ENCODE measurements around the gene TRIM17. TPM values are rescaled to one million over a fixed set of nuclear protein-coding genes. Genes with fewer than 3 reads are reported as not detected.

Gene TRIM17
- total RNA-seq, 1 donor from 2014 or later: 2.6 TPM

DNA sequence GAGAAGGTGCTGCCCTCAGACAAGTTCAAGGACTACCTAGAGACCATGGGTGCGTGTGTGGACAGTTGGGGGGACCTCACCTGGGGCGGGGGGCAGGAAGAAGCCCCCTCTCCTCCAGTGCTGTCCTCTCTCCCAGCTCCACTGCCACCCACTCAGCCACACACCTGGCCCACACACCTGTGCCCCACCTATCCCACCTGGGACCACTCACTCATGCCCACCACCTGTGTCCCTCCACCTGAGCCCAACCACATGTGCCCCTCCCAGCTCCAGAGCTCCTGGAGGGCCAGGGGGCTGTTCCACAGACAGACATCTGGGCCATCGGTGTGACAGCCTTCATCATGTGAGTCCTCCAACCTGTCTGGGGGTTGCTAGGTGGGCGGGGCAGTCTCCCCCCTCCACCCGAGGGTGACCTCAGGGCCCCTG is 39.0 kb downstream of the TRIM17 start:
- Histone ChIP-seq H3K9me3 (no peaks in the 10 kb centered on the region), H3K4me3 (peak overlapping the region; percentile 56), H3K27ac (no peak overlapping the region), H3K4me1 (no peaks in the 10 kb centered on the region), H3K36me3 (no peaks in the 10 kb centered on the region), H3K27me3 (no peaks in the 10 kb centered on the region)
- DNase-seq: no peak
- no peak for ATAC-seq
- intact Hi-C loops (cut with DNase I): no loop called here
- TF ChIP-seq, protein P1, sequence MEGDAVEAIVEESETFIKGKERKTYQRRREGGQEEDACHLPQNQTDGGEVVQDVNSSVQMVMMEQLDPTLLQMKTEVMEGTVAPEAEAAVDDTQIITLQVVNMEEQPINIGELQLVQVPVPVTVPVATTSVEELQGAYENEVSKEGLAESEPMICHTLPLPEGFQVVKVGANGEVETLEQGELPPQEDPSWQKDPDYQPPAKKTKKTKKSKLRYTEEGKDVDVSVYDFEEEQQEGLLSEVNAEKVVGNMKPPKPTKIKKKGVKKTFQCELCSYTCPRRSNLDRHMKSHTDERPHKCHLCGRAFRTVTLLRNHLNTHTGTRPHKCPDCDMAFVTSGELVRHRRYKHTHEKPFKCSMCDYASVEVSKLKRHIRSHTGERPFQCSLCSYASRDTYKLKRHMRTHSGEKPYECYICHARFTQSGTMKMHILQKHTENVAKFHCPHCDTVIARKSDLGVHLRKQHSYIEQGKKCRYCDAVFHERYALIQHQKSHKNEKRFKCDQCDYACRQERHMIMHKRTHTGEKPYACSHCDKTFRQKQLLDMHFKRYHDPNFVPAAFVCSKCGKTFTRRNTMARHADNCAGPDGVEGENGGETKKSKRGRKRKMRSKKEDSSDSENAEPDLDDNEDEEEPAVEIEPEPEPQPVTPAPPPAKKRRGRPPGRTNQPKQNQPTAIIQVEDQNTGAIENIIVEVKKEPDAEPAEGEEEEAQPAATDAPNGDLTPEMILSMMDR (IDR thresholded peaks at IDR 0.05): no peak

DNA sequence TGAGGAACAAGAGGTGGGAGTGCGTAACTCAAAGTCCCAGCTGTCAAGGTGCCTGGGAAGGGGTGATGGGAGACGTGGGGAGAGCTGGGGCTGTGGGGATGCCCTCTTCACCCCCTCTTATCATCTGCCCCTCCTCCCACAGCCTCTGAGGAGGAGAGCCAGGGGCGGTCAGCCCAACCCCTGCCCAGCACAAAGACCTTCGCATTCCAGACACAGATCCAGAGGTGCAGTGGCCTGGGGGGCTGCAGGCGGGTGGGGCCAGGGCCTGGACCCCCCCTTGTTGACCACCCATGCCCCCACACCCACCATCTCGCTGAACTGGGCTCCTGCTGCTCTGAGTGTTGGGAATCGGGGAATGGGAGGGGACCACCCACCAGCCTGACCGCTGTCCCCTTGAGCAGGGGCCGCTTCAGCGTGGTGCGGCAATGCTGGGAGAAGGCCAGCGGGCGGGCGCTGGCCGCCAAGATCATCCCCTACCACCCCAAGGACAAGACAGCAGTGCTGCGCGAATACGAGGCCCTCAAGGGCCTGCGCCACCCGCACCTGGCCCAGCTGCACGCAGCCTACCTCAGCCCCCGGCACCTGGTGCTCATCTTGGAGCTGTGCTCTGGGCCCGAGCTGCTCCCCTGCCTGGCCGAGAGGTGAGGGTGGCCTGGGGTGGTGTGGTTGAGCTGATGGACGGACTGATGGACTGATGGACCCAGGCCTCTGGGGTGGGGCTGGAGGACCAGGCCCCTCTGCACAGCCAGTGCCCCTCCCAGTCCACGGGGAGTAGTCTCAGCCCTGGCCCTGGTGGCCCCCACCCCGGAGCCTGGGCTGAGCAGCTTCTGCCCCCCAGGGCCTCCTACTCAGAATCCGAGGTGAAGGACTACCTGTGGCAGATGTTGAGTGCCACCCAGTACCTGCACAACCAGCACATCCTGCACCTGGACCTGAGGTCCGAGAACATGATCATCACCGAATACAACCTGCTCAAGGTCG is 39.7 kb downstream of the TRIM17 start:
- TF ChIP-seq, protein P1 (IDR thresholded peaks at IDR 0.05): no peak
- no peak overlapping the region for H3K4me3 ChIP-seq
- no peaks in the 10 kb centered on the region for H3K4me1 ChIP-seq
- no peaks in the 10 kb centered on the region for H3K36me3 ChIP-seq
- peak; percentile 63 for DNase-seq
- ATAC-seq: no peak
- intact Hi-C loops (cut with DNase I): no loop called here
- H3K9me3 ChIP-seq: no peaks in the 10 kb centered on the region
- no peaks in the 10 kb centered on the region for H3K27me3 ChIP-seq
- H3K27ac ChIP-seq: no peak overlapping the region

DNA sequence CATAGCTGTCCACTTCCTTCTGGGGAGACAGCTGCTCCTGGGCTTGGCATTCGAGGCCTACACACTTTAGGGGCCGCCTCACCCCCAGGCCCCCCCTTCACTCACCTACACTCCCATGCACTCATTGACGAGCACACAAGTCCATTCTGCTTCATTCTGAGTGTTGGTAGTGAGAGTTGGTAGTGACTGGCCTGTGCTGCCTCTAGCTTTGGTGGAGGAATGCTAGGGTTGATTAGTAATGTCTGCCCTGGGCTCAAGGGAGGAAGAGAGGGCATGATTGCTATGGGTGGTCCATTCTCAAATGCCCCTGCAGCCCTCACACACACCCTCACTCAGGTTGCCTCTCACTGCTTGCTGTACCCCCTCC is 40.4 kb downstream of the TRIM17 start:
- no peaks in the 10 kb centered on the region for H3K27me3 ChIP-seq
- no peaks in the 10 kb centered on the region for H3K9me3 ChIP-seq
- TF ChIP-seq, protein P1 (IDR thresholded peaks at IDR 0.05): no peak
- intact Hi-C loops (cut with DNase I): no loop called here
- no peak overlapping the region for H3K27ac ChIP-seq
- DNase-seq (no peak), ATAC-seq (no peak)
- H3K4me1 ChIP-seq: no peaks in the 10 kb centered on the region
- H3K36me3 ChIP-seq: no peaks in the 10 kb centered on the region
- H3K4me3 ChIP-seq: no peak overlapping the region

DNA sequence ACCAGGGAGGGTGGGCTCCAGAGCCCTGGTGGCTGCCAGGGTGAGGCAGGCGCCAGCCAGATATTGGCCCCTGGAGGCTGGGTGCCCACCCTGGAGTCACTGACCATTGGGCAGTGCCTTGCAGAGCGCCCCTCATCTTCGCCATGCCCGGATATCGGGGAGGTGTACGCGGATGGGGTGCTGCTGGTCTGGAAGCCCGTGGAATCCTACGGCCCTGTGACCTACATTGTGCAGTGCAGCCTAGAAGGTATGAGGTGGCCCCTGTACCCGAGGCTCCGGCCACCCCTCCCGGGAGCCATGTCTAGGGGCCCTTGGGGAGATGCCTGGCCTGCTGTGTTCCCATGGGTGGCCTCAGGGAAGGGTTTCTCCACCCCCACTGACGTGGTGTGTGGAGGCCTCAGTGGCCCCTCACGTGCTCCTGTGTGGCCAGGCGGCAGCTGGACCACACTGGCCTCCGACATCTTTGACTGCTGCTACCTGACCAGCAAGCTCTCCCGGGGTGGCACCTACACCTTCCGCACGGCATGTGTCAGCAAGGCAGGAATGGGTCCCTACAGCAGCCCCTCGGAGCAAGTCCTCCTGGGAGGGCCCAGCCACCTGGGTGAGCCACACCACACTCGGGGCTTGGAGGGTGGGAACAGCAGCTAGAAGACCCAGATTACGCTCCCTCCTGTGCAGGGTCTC is 40.9 kb downstream of the TRIM17 start:
- DNase-seq: peak; percentile 64
- H3K36me3 ChIP-seq: no peaks in the 10 kb centered on the region
- no peaks in the 10 kb centered on the region for H3K27me3 ChIP-seq
- intact Hi-C loops (cut with DNase I): no loop called here
- no peak for ATAC-seq
- H3K4me1 ChIP-seq: no peaks in the 10 kb centered on the region
- TF ChIP-seq, protein P1 (IDR thresholded peaks at IDR 0.05): no peak
- no peaks in the 10 kb centered on the region for H3K9me3 ChIP-seq
- peak overlapping the region; percentile 24 for H3K27ac ChIP-seq
- H3K4me3 ChIP-seq: no peak overlapping the region

DNA sequence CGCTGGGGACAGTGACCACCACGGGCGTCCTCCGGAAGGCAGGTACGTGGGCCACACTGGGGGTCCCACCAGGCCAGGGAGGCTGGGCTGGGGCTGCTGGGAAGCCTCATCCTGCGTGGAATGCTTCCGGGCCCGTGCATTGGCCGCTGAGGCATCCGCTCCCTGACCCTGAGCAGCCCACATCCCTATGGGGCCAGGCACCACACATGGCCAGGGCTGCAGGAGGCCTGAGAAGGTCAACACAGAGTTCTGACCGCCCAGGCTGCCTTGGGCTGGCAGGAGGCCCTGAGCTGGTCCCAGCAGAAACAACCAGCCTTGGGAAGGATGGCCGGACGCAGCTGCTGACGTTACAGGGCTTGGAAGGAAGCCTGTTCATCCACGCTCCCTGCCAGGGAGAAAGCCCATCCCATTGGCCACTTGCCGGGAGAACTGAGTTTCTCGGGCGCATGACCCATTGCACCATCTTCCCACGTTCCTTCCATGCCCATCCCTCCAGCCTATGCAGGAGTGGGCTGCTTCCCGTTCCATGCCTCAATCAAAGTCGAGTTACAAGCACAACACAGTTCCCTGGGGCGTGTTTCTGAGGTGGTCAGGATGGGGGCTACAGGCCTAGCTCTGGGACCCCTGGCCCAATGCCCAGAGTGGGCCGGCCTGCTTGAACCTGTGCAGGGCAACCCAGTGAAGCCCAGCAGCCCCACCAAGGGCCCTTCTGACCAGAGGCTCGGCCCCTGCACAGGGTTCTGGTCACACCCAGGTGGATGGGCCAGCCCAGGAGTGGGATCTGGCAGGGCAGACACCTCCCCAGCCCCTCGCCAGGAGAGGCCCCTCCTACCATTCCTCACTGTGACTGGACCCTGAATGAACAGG is 41.7 kb downstream of the TRIM17 start:
- H3K27me3 ChIP-seq: no peaks in the 10 kb centered on the region
- peak; percentile 71 for DNase-seq
- no peaks in the 10 kb centered on the region for H3K9me3 ChIP-seq
- H3K27ac ChIP-seq: peak overlapping the region; percentile 24
- TF ChIP-seq, protein P1 (IDR thresholded peaks at IDR 0.05): no peak
- no peaks in the 10 kb centered on the region for H3K4me1 ChIP-seq
- H3K4me3 ChIP-seq: no peak overlapping the region
- peak; percentile 1 for ATAC-seq
- no peaks in the 10 kb centered on the region for H3K36me3 ChIP-seq
- intact Hi-C loops (cut with DNase I): no loop called here

Data from upper lobe of right lung (tissue), 1 donor.